Neuronal stem cell (in vitro differentiated cells): ENCODE data around the gene PHKB.

Experiments used
- DNase-seq: peaks from one replicate; pipeline ENCODE4 v3.0.0-alpha.2; 2013; ENCODE audit warnings: low spot score
- H2AFZ ChIP-seq: one replicate; pipeline ENCODE4 v1.6.1; 2013; ENCODE audit warnings: mild to moderate bottlenecking, low read length, inconsistent platforms
- H2AK5ac ChIP-seq: 2 replicates; pipeline ENCODE4 v1.6.1; 2013; ENCODE audit warnings: low read depth, mild to moderate bottlenecking, inconsistent platforms, low read length, moderate library complexity, mixed read lengths
- H2BK120ac ChIP-seq: 2 replicates; pipeline ENCODE4 v1.6.1; 2013; ENCODE audit warnings: low read depth, mild to moderate bottlenecking, inconsistent platforms, low read length, moderate library complexity, mixed read lengths
- H2BK12ac ChIP-seq: one replicate; pipeline ENCODE4 v1.6.1; 2013; ENCODE audit warnings: low read length, inconsistent platforms
- H2BK15ac ChIP-seq: 2 replicates; pipeline ENCODE4 v1.6.1; 2013; ENCODE audit warnings: mild to moderate bottlenecking, low read length, inconsistent platforms, mixed read lengths
- H2BK5ac ChIP-seq: one replicate; pipeline ENCODE4 v1.6.1; 2013; ENCODE audit warnings: inconsistent platforms, mild to moderate bottlenecking, low read length, moderate library complexity
- H3K14ac ChIP-seq: one replicate; pipeline ENCODE4 v1.6.1; 2013; ENCODE audit warnings: low read length, inconsistent platforms
- H3K18ac ChIP-seq: 2 replicates; pipeline ENCODE4 v1.6.1; 2013; ENCODE audit warnings: low read length, inconsistent platforms
- H3K23ac ChIP-seq: 2 replicates; pipeline ENCODE4 v1.6.1; 2013; ENCODE audit warnings: low read depth, mild to moderate bottlenecking, mixed read lengths, low read length, inconsistent platforms; ENCODE audit not compliant: poor library complexity
- H3K27ac ChIP-seq: replicated peaks from 3 replicates; pipeline ENCODE4 v1.5.1; 2013; ENCODE audit warnings: low read length, inconsistent platforms
- H3K27me3 ChIP-seq, 3 experiments: 2 replicates each; pipeline ENCODE4 v1.6.1; 2013; ENCODE audit warnings: low read length in 3 of 3, mild to moderate bottlenecking in 2 of 3, inconsistent platforms in 1 of 3, low read depth in 1 of 3, mixed read lengths in 1 of 3, moderate library complexity in 1 of 3; ENCODE audit not compliant: control insufficient read depth in 3 of 3, insufficient read depth in 3 of 3
- H3K36me3 ChIP-seq, 2 donors: replicated peaks in 1 of 2; 2 replicates each; pipeline ENCODE4 v1.6.1; 2013; ENCODE audit warnings: low read length in 2 of 2; ENCODE audit not compliant: control insufficient read depth in 2 of 2, insufficient read depth in 2 of 2
- H3K4ac ChIP-seq: 2 replicates; pipeline ENCODE4 v1.6.1; 2013; ENCODE audit warnings: inconsistent platforms, mild to moderate bottlenecking, low read length, moderate library complexity
- H3K4me1 ChIP-seq, 2 donors: 1 replicate in 1 of 2; 2 replicates in 1 of 2; pipeline ENCODE4 v1.6.1; 2013; ENCODE audit warnings: low read length in 2 of 2, low read depth in 1 of 2; ENCODE audit not compliant: control insufficient read depth in 2 of 2, insufficient read depth in 1 of 2
- H3K4me2 ChIP-seq: one replicate; pipeline ENCODE4 v1.6.1; 2013; ENCODE audit warnings: mild to moderate bottlenecking, low read length, inconsistent platforms; ENCODE audit not compliant: insufficient read depth, poor library complexity, severe bottlenecking
- H3K4me3 ChIP-seq, 2 donors: 2 replicates each; pipeline ENCODE4 v1.5.1; 2013; ENCODE audit warnings: low read length in 2 of 2, mild to moderate bottlenecking in 2 of 2, inconsistent platforms in 1 of 2, moderate library complexity in 1 of 2
- H3K79me1 ChIP-seq: one replicate; pipeline ENCODE4 v1.6.1; 2013; ENCODE audit warnings: low read depth, mild to moderate bottlenecking, inconsistent platforms, low read length, moderate library complexity
- H3K9ac ChIP-seq: one replicate; pipeline ENCODE4 v1.6.1; 2013; ENCODE audit warnings: mild to moderate bottlenecking, low read depth, low read length, inconsistent platforms; ENCODE audit not compliant: poor library complexity
- H3K9me3 ChIP-seq, 2 donors: replicated peaks in 1 of 2; 2 replicates each; pipeline versions ENCODE3 to v1.6.1; 2013; ENCODE audit warnings: low read length in 2 of 2, mild to moderate bottlenecking in 2 of 2, inconsistent platforms in 1 of 2, low read depth in 1 of 2, mixed read lengths in 1 of 2, moderate library complexity in 1 of 2; ENCODE audit not compliant: control insufficient read depth in 2 of 2, insufficient read depth in 1 of 2
- H4K8ac ChIP-seq: one replicate; pipeline ENCODE4 v1.6.1; 2013; ENCODE audit warnings: low read depth, mild to moderate bottlenecking, inconsistent platforms, low read length, moderate library complexity
- H4K91ac ChIP-seq: one replicate; pipeline ENCODE4 v1.6.1; 2013; ENCODE audit warnings: low read length, low read depth, mild to moderate bottlenecking, inconsistent platforms; ENCODE audit not compliant: poor library complexity
- WGBS, 2 donors: extraction: QIAGEN DNeasy Blood & Tissue Kit; methylation state at CpG; one replicate each; pipeline ENCODE4 v1.1.7; 2013; ENCODE audit warnings: missing lambda C conversion rate in 2 of 2, mixed read lengths in 1 of 2; ENCODE audit not compliant: insufficient read length in 2 of 2, insufficient replicate concordance in 1 of 2; ENCODE audit errors: extremely low coverage in 2 of 2; 5-methylcytosine and 5-hydroxymethylcytosine counted together

PHKB gene

GRCh38 chr16:47624563-47624962, 163.4 kb downstream of the PHKB start:
- no peak overlapping the region for H4K91ac ChIP-seq
- no peak overlapping the region for H2BK5ac ChIP-seq
- no peak overlapping the region for H2BK15ac ChIP-seq
- H3K4me1 ChIP-seq = no peaks in the 10 kb centered on the region
- no peak overlapping the region for H3K4me2 ChIP-seq
- H3K27me3 ChIP-seq = no peaks in the 10 kb centered on the region
- no peak overlapping the region for H3K27ac ChIP-seq
- H3K9me3 ChIP-seq = no peaks in the 10 kb centered on the region
- H3K9ac ChIP-seq = no peak overlapping the region
- no peak overlapping the region for H2AK5ac ChIP-seq
- H3K14ac ChIP-seq = no peak overlapping the region
- no peak overlapping the region for H3K4ac ChIP-seq
- DNase-seq = no peak
- H3K4me3 ChIP-seq = no peak overlapping the region
- no peak overlapping the region for H3K23ac ChIP-seq
- H2BK12ac ChIP-seq = no peak overlapping the region
- H3K36me3 ChIP-seq = no peaks in the 10 kb centered on the region
- H3K18ac ChIP-seq = no peak overlapping the region
- H3K79me1 ChIP-seq = no peaks in the 10 kb centered on the region
- no peak overlapping the region for H2AFZ ChIP-seq
- no peak overlapping the region for H4K8ac ChIP-seq
- no peak overlapping the region for H2BK120ac ChIP-seq
- WGBS, 2 donors = no CpG with 5 or more reads among the region's 1 CpG

DNA sequence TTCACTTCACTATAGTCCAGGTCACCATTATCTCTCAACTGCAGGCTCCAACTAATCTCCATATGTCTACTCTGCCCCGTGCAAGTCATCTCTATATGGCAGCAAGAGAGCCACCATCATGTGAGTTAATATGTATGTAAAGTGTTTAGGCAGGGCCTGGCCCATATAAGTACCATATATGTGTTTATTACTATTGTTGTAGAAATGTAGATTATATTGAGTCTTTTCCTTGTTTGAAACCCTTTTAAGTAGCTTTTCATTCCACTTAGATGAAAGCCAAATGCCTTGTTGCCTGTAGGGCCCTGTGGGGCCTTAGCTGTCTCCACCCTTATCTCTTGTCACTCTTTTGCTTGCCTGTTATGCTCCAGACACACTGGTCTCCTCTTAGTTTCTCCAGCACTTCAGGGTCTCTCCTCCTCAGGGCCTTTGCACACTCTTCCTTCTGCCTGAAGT, 164.0 kb downstream of the PHKB start:
- H3K23ac ChIP-seq = no peak overlapping the region
- no peak overlapping the region for H2AK5ac ChIP-seq
- H3K27ac ChIP-seq = no peak overlapping the region
- no peak overlapping the region for H3K4me2 ChIP-seq
- H4K91ac ChIP-seq = no peak overlapping the region
- no peak overlapping the region for H2BK5ac ChIP-seq
- H2BK12ac ChIP-seq = no peak overlapping the region
- no peaks in the 10 kb centered on the region for H3K27me3 ChIP-seq
- H3K14ac ChIP-seq = no peak overlapping the region
- no peaks in the 10 kb centered on the region for H3K36me3 ChIP-seq
- WGBS, 2 donors = no CpG with 5 or more reads among the region's 1 CpG
- no peak overlapping the region for H2BK120ac ChIP-seq
- H3K9ac ChIP-seq = no peak overlapping the region
- H3K4me3 ChIP-seq = no peak overlapping the region
- no peak overlapping the region for H4K8ac ChIP-seq
- H2BK15ac ChIP-seq = no peak overlapping the region
- H3K18ac ChIP-seq = no peak overlapping the region
- H3K9me3 ChIP-seq = no peaks in the 10 kb centered on the region
- H3K79me1 ChIP-seq = no peaks in the 10 kb centered on the region
- no peaks in the 10 kb centered on the region for H3K4me1 ChIP-seq
- DNase-seq = no peak
- H3K4ac ChIP-seq = no peak overlapping the region
- no peak overlapping the region for H2AFZ ChIP-seq

- Histone ChIP-seq H2BK120ac (no peak overlapping the region), H4K91ac (no peak overlapping the region), H3K36me3 (peaks cover 0 to 2% of the 10 kb centered on the region in 2 donors), H3K18ac (no peak overlapping the region), H3K9me3 (peaks cover 0 to 2% of the 10 kb centered on the region in 2 donors), H3K23ac (no peak overlapping the region), H3K79me1 (no peaks in the 10 kb centered on the region), H3K14ac (no peak overlapping the region), H3K4me2 (no peak overlapping the region), H3K4me3 (no peak overlapping the region), H2BK12ac (no peak overlapping the region), H3K4me1 (no peaks in the 10 kb centered on the region), H3K27ac (no peak overlapping the region), H3K27me3 (no peaks in the 10 kb centered on the region), H2AK5ac (no peak overlapping the region), H2BK15ac (no peak overlapping the region), H4K8ac (no peak overlapping the region), H2AFZ (no peak overlapping the region), H3K4ac (no peak overlapping the region), H3K9ac (no peak overlapping the region), H2BK5ac (no peak overlapping the region)
- DNase-seq = no peak
- WGBS, 2 donors = no CpG with 5 or more reads among the region's 1 CpG
Observed at GRCh38 chr16:47626246-47626645, 165.1 kb downstream of the PHKB start.

DNA sequence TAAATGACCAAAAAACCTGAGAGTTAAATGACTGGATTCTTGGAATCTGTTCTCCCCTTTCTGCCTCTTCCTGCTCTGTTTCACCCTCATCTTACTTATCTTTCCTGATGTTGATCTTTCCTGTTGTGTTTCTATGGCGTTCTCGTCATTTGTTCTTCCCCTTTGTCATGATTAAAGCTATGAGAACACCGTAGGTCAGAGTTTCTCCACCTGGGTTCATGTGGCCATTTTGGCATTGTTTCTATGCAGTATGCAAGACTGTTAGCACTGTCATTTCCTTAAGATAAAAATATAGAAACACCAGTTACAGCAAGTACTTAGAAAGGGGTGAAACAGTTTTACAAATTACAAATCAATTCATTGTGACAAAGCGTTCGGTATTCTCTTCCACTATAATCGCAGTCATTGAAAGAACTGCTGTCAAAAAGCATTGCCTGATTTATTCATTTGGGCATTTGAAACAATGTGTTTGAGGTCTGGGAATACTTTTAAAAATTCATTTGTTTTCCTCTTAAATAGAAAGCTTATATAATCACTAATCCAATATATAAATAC, 166.0 kb downstream of the PHKB start:
- Histone ChIP-seq H3K4ac (no peak overlapping the region), H4K91ac (no peak overlapping the region), H3K27me3 (no peaks in the 10 kb centered on the region), H3K14ac (no peak overlapping the region), H3K4me3 (no peak overlapping the region), H2AFZ (no peak overlapping the region), H2BK12ac (no peak overlapping the region), H4K8ac (no peak overlapping the region), H3K27ac (no peak overlapping the region), H3K23ac (no peak overlapping the region), H3K4me2 (no peak overlapping the region), H2BK120ac (no peak overlapping the region), H3K9ac (no peak overlapping the region), H2BK5ac (no peak overlapping the region), H3K9me3 (peaks cover 0 to 2% of the 10 kb centered on the region in 2 donors), H2AK5ac (no peak overlapping the region), H3K4me1 (no peaks in the 10 kb centered on the region), H2BK15ac (no peak overlapping the region), H3K18ac (no peak overlapping the region), H3K36me3 (peaks cover 0 to 2% of the 10 kb centered on the region in 2 donors), H3K79me1 (no peaks in the 10 kb centered on the region)
- DNase-seq = no peak
- WGBS, 2 donors = no CpG with 5 or more reads among the region's 6 CpGs
